ENCODE data around the gene MAP3K5. TPM values are rescaled to one million over a fixed set of nuclear protein-coding genes. Genes with fewer than 3 reads are reported as not detected.

MAP3K5 gene
- total RNA-seq, 1 donor from 2014 or later = 4.7 TPM

DNA sequence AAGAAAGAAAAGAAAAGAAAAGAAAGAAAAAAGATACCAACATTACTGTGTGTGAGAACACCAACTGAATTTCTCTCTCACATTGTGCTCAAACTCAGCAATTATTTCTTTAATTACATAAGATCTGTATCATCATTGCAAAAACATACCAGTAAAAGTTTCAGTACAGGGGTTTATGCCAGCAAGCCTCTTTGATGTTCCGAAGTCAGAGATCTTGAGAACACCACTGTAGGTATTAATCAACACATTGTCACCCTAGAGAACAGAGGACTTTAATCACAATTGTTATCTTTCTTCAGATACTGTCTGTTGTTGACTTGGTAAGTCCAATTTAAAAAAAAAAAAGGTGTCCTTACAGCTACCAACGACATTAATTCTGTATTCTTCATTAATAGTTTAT is 181.1 kb downstream of the MAP3K5 start:
- no peak overlapping the region for H3K27ac Mint-ChIP-seq
- H3K4me1 Mint-ChIP-seq (ENCODE audit: unreplicated experiment) = peaks cover 12% of the 10 kb centered on the region
- no peaks in the 10 kb centered on the region for H3K27me3 Mint-ChIP-seq
- no peak overlapping the region for H3K4me3 Mint-ChIP-seq
- TF ChIP-seq, protein P1, sequence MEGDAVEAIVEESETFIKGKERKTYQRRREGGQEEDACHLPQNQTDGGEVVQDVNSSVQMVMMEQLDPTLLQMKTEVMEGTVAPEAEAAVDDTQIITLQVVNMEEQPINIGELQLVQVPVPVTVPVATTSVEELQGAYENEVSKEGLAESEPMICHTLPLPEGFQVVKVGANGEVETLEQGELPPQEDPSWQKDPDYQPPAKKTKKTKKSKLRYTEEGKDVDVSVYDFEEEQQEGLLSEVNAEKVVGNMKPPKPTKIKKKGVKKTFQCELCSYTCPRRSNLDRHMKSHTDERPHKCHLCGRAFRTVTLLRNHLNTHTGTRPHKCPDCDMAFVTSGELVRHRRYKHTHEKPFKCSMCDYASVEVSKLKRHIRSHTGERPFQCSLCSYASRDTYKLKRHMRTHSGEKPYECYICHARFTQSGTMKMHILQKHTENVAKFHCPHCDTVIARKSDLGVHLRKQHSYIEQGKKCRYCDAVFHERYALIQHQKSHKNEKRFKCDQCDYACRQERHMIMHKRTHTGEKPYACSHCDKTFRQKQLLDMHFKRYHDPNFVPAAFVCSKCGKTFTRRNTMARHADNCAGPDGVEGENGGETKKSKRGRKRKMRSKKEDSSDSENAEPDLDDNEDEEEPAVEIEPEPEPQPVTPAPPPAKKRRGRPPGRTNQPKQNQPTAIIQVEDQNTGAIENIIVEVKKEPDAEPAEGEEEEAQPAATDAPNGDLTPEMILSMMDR (conservative IDR thresholded peaks at IDR 0.05) = no peak
- no peaks in the 10 kb centered on the region for H3K9me3 Mint-ChIP-seq
- peaks cover 4% of the 10 kb centered on the region for H3K36me3 Mint-ChIP-seq
- DNase-seq (ENCODE audit: extremely low spot score, unreplicated experiment) = no peak

DNA sequence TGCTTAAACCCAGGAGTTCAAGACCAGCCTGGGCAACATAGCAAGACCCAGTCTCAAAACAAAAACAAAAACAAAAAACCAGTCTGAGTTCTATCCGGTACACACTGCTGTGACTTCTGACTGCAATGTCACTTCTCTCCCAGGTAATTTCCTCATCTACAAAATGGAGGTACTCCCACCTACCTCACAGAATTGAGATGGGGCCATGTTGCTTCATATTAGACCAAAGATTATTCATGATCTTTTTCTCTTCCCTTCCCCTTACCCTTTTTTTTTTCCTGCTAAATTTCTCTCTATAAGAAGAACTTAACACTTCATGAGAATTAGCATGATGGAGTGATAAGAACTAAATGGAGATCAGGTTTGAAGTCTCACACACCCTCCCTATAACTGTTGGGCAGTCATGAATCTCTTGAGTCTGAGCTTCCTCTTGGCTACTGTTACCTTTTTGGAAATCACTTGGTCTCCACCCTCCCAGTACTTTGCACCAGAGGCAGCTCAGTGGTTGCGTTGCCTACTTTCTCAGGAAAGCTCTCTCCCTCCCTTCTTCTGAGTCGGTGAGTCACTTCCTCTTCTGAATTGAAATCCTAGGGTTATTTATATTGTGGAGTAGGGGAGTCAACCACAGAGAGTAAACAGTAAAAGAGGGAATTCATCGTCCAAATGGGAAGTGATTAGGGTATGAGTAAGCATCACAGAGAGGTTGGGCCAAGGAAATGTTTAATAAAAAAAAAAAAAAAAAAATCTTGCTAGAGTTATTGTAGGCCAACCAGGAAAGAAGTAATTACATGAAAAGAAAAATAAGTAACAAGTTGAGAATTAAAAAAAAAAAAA is 182.2 kb downstream of the MAP3K5 start:
- Mint-ChIP-seq H3K4me1 (ENCODE audit: unreplicated experiment) (peaks cover 12% of the 10 kb centered on the region), H3K27me3 (no peaks in the 10 kb centered on the region), H3K4me3 (no peak overlapping the region), H3K36me3 (peaks cover 8% of the 10 kb centered on the region), H3K27ac (peak overlapping the region; percentile 72), H3K9me3 (no peaks in the 10 kb centered on the region)
- DNase-seq (ENCODE audit: extremely low spot score, unreplicated experiment) = no peak
- TF ChIP-seq, protein P1 (conservative IDR thresholded peaks at IDR 0.05) = no peak

DNA sequence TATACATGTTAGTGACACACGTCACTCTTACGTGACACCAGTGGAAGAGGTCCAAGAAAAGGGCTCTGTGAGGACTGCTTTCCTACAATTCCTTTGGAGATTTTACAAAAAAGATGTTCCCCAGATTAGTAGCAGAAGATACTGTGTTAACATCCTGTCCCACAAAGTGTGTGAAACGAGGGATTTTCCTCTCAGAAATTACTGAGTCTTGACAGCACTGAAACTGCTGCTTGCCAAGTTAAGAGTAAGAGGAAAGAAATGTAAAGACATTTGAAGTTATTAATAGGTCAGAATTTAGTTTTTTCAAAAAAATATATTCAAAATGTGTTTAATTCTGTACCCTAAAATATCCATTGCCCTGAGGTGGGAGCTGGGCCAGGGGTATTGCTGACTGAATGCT is 183.3 kb downstream of the MAP3K5 start:
- Mint-ChIP-seq H3K36me3 (peaks cover 8% of the 10 kb centered on the region), H3K27me3 (no peaks in the 10 kb centered on the region), H3K27ac (no peak overlapping the region), H3K4me3 (no peak overlapping the region), H3K4me1 (ENCODE audit: unreplicated experiment) (peaks cover 12% of the 10 kb centered on the region), H3K9me3 (no peaks in the 10 kb centered on the region)
- TF ChIP-seq, protein P1 (conservative IDR thresholded peaks at IDR 0.05) = no peak
- no peak for DNase-seq (ENCODE audit: extremely low spot score, unreplicated experiment)

DNA sequence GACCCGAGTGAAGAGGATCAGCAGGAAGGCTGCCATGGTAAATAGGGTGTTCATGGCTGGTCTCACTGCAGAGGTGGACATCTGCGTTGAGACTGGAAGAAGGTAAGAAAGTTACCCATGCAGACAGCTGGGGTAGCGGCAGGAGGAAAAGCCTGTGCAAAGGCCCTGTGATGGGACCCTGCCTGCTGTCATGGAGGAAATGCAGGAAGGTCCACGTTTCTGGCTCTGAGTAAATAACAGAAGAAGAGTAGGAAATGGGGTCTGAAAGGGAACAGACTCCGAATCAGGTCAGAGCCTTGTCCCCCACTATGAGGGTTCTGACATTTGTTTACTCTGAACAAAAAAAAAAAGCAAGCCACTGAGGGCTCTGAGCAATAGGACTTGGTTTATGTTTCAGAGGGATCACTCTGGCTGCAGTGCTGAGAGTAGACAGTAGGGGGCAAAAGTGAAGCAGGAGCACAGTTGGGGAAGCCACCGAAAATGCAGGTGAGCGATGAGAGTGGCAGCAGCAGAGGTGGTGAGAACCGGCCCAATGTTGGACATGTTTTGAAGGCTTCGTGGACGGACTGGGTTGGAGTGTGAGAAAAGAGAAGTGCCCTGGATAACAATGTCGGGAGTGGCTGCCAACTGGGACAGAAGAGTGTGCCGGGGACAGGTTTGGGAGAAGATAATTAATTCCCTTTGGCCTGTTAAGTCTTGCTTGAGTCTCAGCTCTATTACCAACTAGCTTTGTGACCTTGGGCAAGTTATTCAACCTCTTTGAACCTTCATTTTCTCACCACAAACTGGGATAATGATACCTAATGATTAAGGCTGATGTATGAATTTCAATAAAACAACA is 184.1 kb downstream of the MAP3K5 start:
- TF ChIP-seq, protein P1 (conservative IDR thresholded peaks at IDR 0.05) = peak; percentile 76
- Mint-ChIP-seq H3K36me3 (peaks cover 8% of the 10 kb centered on the region), H3K27me3 (no peaks in the 10 kb centered on the region), H3K4me1 (ENCODE audit: unreplicated experiment) (peaks cover 12% of the 10 kb centered on the region), H3K9me3 (no peaks in the 10 kb centered on the region), H3K27ac (peak overlapping the region; percentile 43), H3K4me3 (no peak overlapping the region)
- peak; percentile 72 for DNase-seq (ENCODE audit: extremely low spot score, unreplicated experiment)

DNA sequence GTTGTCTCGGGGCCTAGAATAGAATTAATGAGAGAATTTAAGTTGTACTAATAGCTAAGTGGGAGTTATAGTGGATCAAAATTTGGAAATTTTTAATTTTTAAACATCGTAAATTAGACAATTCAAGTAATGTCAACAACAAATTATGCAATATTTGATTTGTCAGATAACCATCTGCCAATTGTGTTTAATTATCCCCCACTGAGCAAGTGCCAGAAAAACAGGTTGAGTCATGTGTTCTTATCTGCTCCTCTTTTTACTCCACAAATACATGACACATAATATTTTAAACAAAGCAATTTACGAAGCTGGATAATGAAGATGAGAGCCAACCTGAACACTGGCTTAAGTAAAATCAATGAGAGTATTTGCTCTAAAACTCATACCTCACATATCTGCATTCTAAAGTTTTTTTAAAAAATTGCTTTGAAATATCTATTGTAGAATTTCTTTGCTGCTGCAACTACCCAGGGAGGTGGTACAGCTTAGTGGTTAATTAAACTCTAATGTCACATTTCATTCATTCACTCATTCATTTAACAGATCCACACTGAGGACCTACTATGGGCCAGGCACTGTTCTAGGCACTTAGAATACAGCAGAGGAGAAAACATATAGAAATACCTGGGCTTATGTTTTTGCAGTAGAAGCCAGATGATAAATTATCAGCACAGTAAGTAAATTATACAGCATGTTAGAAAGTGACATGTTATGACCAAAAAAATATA is 184.9 kb downstream of the MAP3K5 start:
- Mint-ChIP-seq H3K27ac (no peak overlapping the region), H3K27me3 (no peaks in the 10 kb centered on the region), H3K9me3 (no peaks in the 10 kb centered on the region), H3K4me1 (ENCODE audit: unreplicated experiment) (peaks cover 12% of the 10 kb centered on the region), H3K36me3 (peaks cover 8% of the 10 kb centered on the region), H3K4me3 (no peak overlapping the region)
- TF ChIP-seq, protein P1 (conservative IDR thresholded peaks at IDR 0.05) = no peak
- DNase-seq (ENCODE audit: extremely low spot score, unreplicated experiment) = no peak

All from type B pancreatic cell (in vitro differentiated cells).